Activated naive CD8-positive, alpha-beta T cell treated with anti-CD3 and anti-CD28 coated beads, Interleukin-2, amount 50 U/mL, for 24 hours (primary cell): ENCODE results near the gene TMEM187.
A peak's percentile ranks its signal among the peaks of the same experiment; 100 is the strongest.

Source experiments
- ATAC-seq: fragments of 150-1000 bp; cut with Tn5 transposase; one replicate; pipeline ENCODE4 v1.10.0; 2021
- DNase-seq: peaks from one replicate; pipeline ENCODE4 v3.0.0; 2021
- H3K27ac Mint-ChIP-seq: one replicate; pipeline ENCODE4 v1.8.0; 2021; ENCODE audit warnings: mild to moderate bottlenecking, mixed read lengths
- H3K27me3 Mint-ChIP-seq: one replicate; pipeline ENCODE4 v1.8.0; 2021; ENCODE audit warnings: mixed read lengths
- H3K36me3 Mint-ChIP-seq: one replicate; pipeline ENCODE4 v1.8.0; 2021; ENCODE audit warnings: low read depth, mixed read lengths
- H3K4me1 Mint-ChIP-seq: one replicate; pipeline ENCODE4 v1.8.0; 2021; ENCODE audit warnings: mixed read lengths
- H3K4me3 Mint-ChIP-seq: one replicate; pipeline ENCODE4 v1.8.0; 2021; ENCODE audit warnings: mild to moderate bottlenecking, moderate library complexity, mixed read lengths
- H3K9me3 Mint-ChIP-seq: one replicate; pipeline ENCODE4 v1.8.0; 2021; ENCODE audit warnings: mixed read lengths

The TMEM187 gene

GRCh38 chrX:153931151-153931550 is 41.4 kb upstream of the TMEM187 start:
- no peak for ATAC-seq
- peaks cover 22% of the 10 kb centered on the region for H3K36me3 Mint-ChIP-seq
- DNase-seq: no peak
- H3K27me3 Mint-ChIP-seq: no peaks in the 10 kb centered on the region
- H3K27ac Mint-ChIP-seq: peak overlapping the region; percentile 41
- H3K4me3 Mint-ChIP-seq: no peak overlapping the region
- H3K4me1 Mint-ChIP-seq: peaks cover 29% of the 10 kb centered on the region
- no peaks in the 10 kb centered on the region for H3K9me3 Mint-ChIP-seq

- Mint-ChIP-seq H3K27ac (peak overlapping the region; percentile 41), H3K9me3 (no peaks in the 10 kb centered on the region), H3K4me1 (peaks cover 32% of the 10 kb centered on the region), H3K4me3 (no peak overlapping the region), H3K27me3 (no peaks in the 10 kb centered on the region), H3K36me3 (peaks cover 23% of the 10 kb centered on the region)
- DNase-seq: no peak
- ATAC-seq: no peak
These were observed 40.8 kb upstream of the TMEM187 start for GRCh38 chrX:153931748-153932147.

- DNase-seq: no peak
- peak overlapping the region; percentile 84 for H3K4me3 Mint-ChIP-seq
- peaks cover 23% of the 10 kb centered on the region for H3K36me3 Mint-ChIP-seq
- no peak overlapping the region for H3K27ac Mint-ChIP-seq
- H3K27me3 Mint-ChIP-seq: no peaks in the 10 kb centered on the region
- no peak for ATAC-seq
- peaks cover 34% of the 10 kb centered on the region for H3K4me1 Mint-ChIP-seq
- H3K9me3 Mint-ChIP-seq: no peaks in the 10 kb centered on the region
These were observed 40.2 kb upstream of the TMEM187 start for GRCh38 chrX:153932220-153932915.

GRCh38 chrX:153933748-153934147 is 38.8 kb upstream of the TMEM187 start:
- Mint-ChIP-seq H3K36me3 (peaks cover 21% of the 10 kb centered on the region), H3K9me3 (no peaks in the 10 kb centered on the region), H3K27ac (peak overlapping the region; percentile 81), H3K4me3 (peak overlapping the region; percentile 84), H3K27me3 (no peaks in the 10 kb centered on the region), H3K4me1 (peaks cover 38% of the 10 kb centered on the region)
- DNase-seq (no peak), ATAC-seq (no peak)

GRCh38 chrX:153934148-153934761 is 38.3 kb upstream of the TMEM187 start:
- Mint-ChIP-seq H3K27ac (peak overlapping the region; percentile 81), H3K9me3 (no peaks in the 10 kb centered on the region), H3K4me1 (peaks cover 34% of the 10 kb centered on the region), H3K27me3 (no peaks in the 10 kb centered on the region), H3K4me3 (peak overlapping the region; percentile 84), H3K36me3 (peaks cover 17% of the 10 kb centered on the region)
- no peak for DNase-seq
- no peak for ATAC-seq

GRCh38 chrX:153934762-153935325 is 37.7 kb upstream of the TMEM187 start, which contains the start of gene NAA10:
Gene NAA10, minus strand, starts transcription at chrX:153935037. Its CDS starts 133 bp downstream, at chrX:153934904.
- DNase-seq: peak; percentile 65
- peaks cover 33% of the 10 kb centered on the region for H3K4me1 Mint-ChIP-seq
- peaks cover 17% of the 10 kb centered on the region for H3K36me3 Mint-ChIP-seq
- no peaks in the 10 kb centered on the region for H3K27me3 Mint-ChIP-seq
- peak; percentile 94 for ATAC-seq
- H3K9me3 Mint-ChIP-seq: no peaks in the 10 kb centered on the region
- H3K27ac Mint-ChIP-seq: peak within 1 kb of the TSS; percentile 81
- peak within 1 kb of the TSS; percentile 84 for H3K4me3 Mint-ChIP-seq

GRCh38 chrX:153935326-153935851 is 37.2 kb upstream of the TMEM187 start:
- DNase-seq (no peak), ATAC-seq (peak; percentile 25)
- peak overlapping the region; percentile 64 for H3K27ac Mint-ChIP-seq
- H3K4me1 Mint-ChIP-seq: peaks cover 33% of the 10 kb centered on the region
- peak overlapping the region; percentile 73 for H3K4me3 Mint-ChIP-seq
- peaks cover 16% of the 10 kb centered on the region for H3K36me3 Mint-ChIP-seq
- H3K27me3 Mint-ChIP-seq: no peaks in the 10 kb centered on the region
- H3K9me3 Mint-ChIP-seq: no peaks in the 10 kb centered on the region

GRCh38 chrX:153937056-153937455 is 35.5 kb upstream of the TMEM187 start:
- Mint-ChIP-seq H3K27me3 (no peaks in the 10 kb centered on the region), H3K9me3 (no peaks in the 10 kb centered on the region), H3K27ac (no peak overlapping the region), H3K36me3 (peaks cover 15% of the 10 kb centered on the region), H3K4me3 (no peak overlapping the region), H3K4me1 (peaks cover 31% of the 10 kb centered on the region)
- DNase-seq (no peak), ATAC-seq (no peak)

GRCh38 chrX:153938226-153938786 is 34.2 kb upstream of the TMEM187 start:
- H3K4me1 Mint-ChIP-seq: peaks cover 27% of the 10 kb centered on the region
- peak; percentile 30 for DNase-seq
- no peak overlapping the region for H3K4me3 Mint-ChIP-seq
- H3K27me3 Mint-ChIP-seq: no peaks in the 10 kb centered on the region
- H3K27ac Mint-ChIP-seq: peak overlapping the region; percentile 22
- no peaks in the 10 kb centered on the region for H3K9me3 Mint-ChIP-seq
- ATAC-seq: no peak
- peaks cover 10% of the 10 kb centered on the region for H3K36me3 Mint-ChIP-seq

GRCh38 chrX:153939573-153939972 is 33.0 kb upstream of the TMEM187 start:
- ATAC-seq (no peak), DNase-seq (no peak)
- H3K9me3 Mint-ChIP-seq: no peaks in the 10 kb centered on the region
- no peaks in the 10 kb centered on the region for H3K27me3 Mint-ChIP-seq
- peaks cover 2% of the 10 kb centered on the region for H3K36me3 Mint-ChIP-seq
- no peak overlapping the region for H3K4me3 Mint-ChIP-seq
- no peak overlapping the region for H3K27ac Mint-ChIP-seq
- H3K4me1 Mint-ChIP-seq: peaks cover 34% of the 10 kb centered on the region

- H3K27me3 Mint-ChIP-seq: no peaks in the 10 kb centered on the region
- peak overlapping the region; percentile 89 for H3K27ac Mint-ChIP-seq
- ATAC-seq (no peak), DNase-seq (no peak)
- peaks cover under 1% of the 10 kb centered on the region for H3K36me3 Mint-ChIP-seq
- no peaks in the 10 kb centered on the region for H3K9me3 Mint-ChIP-seq
- peak overlapping the region; percentile 76 for H3K4me3 Mint-ChIP-seq
- peaks cover 27% of the 10 kb centered on the region for H3K4me1 Mint-ChIP-seq
These were observed 31.0 kb upstream of the TMEM187 start for GRCh38 chrX:153941336-153942252.

- Mint-ChIP-seq H3K4me1 (peaks cover 34% of the 10 kb centered on the region), H3K27ac (peak within 1 kb of the TSS; percentile 54), H3K9me3 (no peaks in the 10 kb centered on the region), H3K4me3 (peak within 1 kb of the TSS; percentile 80), H3K36me3 (peaks cover 4% of the 10 kb centered on the region), H3K27me3 (no peaks in the 10 kb centered on the region)
- peak; percentile 42 for DNase-seq
- ATAC-seq: no peak
These were observed 28.3 kb upstream of the TMEM187 start, which contains the start of gene RENBP for GRCh38 chrX:153944140-153944799. Gene RENBP, minus strand, starts transcription at chrX:153944643. Its CDS starts 33 bp downstream, at chrX:153944610.

- Mint-ChIP-seq H3K27ac (no peak overlapping the region), H3K27me3 (no peaks in the 10 kb centered on the region)
These were observed 27.8 kb upstream of the TMEM187 start for GRCh38 chrX:153944800-153945150.

More at GRCh38 chrX:153944800-153945150, 27.8 kb upstream of the TMEM187 start:
- H3K4me1 Mint-ChIP-seq: peaks cover 39% of the 10 kb centered on the region
- ATAC-seq (no peak), DNase-seq (no peak)
- H3K36me3 Mint-ChIP-seq: peaks cover 6% of the 10 kb centered on the region
- peak overlapping the region; percentile 80 for H3K4me3 Mint-ChIP-seq
- no peaks in the 10 kb centered on the region for H3K9me3 Mint-ChIP-seq
